Measurements from ENCODE around the gene PRR23E.

- no peak for TF ChIP-seq CTCF (IDR thresholded peaks at IDR 0.05)
- TF ChIP-seq POLR2A (IDR thresholded peaks at IDR 0.05) = no peak
Measured at GRCh38 chr3:127168271-127168670, 24.7 kb upstream of the PRR23E start.
